RPMI8226 (cell line): ENCODE measurements around the gene MGARP.
A peak's percentile ranks its signal among the peaks of the same experiment; 100 is the strongest.

Source experiments
- DNase-seq: peaks from one replicate; pipeline ENCODE4 v3.0.0-alpha.2; 2015

The MGARP gene

GRCh38 chr4:139242511-139243051 lies 37.4 kb downstream of the MGARP start:
- peak; percentile 74 for DNase-seq

- no peak for DNase-seq
These were observed 38.3 kb downstream of the MGARP start for GRCh38 chr4:139241784-139242151.

- no peak for DNase-seq
These were observed 38.8 kb downstream of the MGARP start for GRCh38 chr4:139241086-139241783.

GRCh38 chr4:139239127-139239772 lies 40.8 kb downstream of the MGARP start:
- no peak for DNase-seq

- no peak for DNase-seq
These were observed 45.8 kb downstream of the MGARP start for GRCh38 chr4:139234253-139234652.

GRCh38 chr4:139229534-139230039 lies 50.4 kb downstream of the MGARP start:
- peak; percentile 56 for DNase-seq

GRCh38 chr4:139227729-139228404 lies 52.2 kb downstream of the MGARP start:
- peak; percentile 72 for DNase-seq

GRCh38 chr4:139223682-139224317 lies 56.2 kb downstream of the MGARP start:
- peak; percentile 42 for DNase-seq

GRCh38 chr4:139222215-139222614 lies 57.8 kb downstream of the MGARP start:
- no peak for DNase-seq

- DNase-seq: no peak
These were observed 58.3 kb downstream of the MGARP start for GRCh38 chr4:139221687-139222086.

- DNase-seq: no peak
These were observed 60.5 kb downstream of the MGARP start for GRCh38 chr4:139219450-139220055.
